GM18498 (cell line): ENCODE measurements around the gene HOXD11.

ENCODE experiments used
- ATAC-seq: cut with Tn5 transposase; IDR thresholded peaks from one replicate; pipeline ENCODE4 v1.9.1; 2021; ENCODE audit warnings: mild to moderate bottlenecking, moderate library complexity; ENCODE audit not compliant: unreplicated experiment

HOXD11 gene

GRCh38 chr2:176120364-176121189 is 13.5 kb downstream of the HOXD11 start:
- no peak for ATAC-seq

- ATAC-seq = no peak
Observed at GRCh38 chr2:176121190-176122051, 14.3 kb downstream of the HOXD11 start.

- no peak for ATAC-seq
Observed at GRCh38 chr2:176122052-176122682, 15.1 kb downstream of the HOXD11 start.

GRCh38 chr2:176122683-176123410 is 15.8 kb downstream of the HOXD11 start, which contains the start of gene HOXD9:
Gene HOXD9, plus strand, starts transcription at chr2:176122719. Its CDS starts 50 bp downstream, at chr2:176122769.
- no peak for ATAC-seq

- ATAC-seq = no peak
Observed at GRCh38 chr2:176123411-176124109, 16.5 kb downstream of the HOXD11 start.

GRCh38 chr2:176124110-176124946 is 17.2 kb downstream of the HOXD11 start:
- ATAC-seq = no peak

GRCh38 chr2:176124947-176125771 is 18.1 kb downstream of the HOXD11 start:
- ATAC-seq = no peak

GRCh38 chr2:176125772-176126054 is 18.6 kb downstream of the HOXD11 start:
- no peak for ATAC-seq

- no peak for ATAC-seq
Observed at GRCh38 chr2:176126929-176127773, 20.1 kb downstream of the HOXD11 start.

- ATAC-seq = no peak
Observed at GRCh38 chr2:176127774-176128072, 20.6 kb downstream of the HOXD11 start.

- ATAC-seq = no peak
Observed at GRCh38 chr2:176128172-176128981, 21.3 kb downstream of the HOXD11 start.

GRCh38 chr2:176128982-176129796 is 22.1 kb downstream of the HOXD11 start, which contains the start of gene HOXD8:
Gene HOXD8, plus strand, starts transcription at chr2:176129705. Its CDS starts 662 bp downstream, at chr2:176130367.
- ATAC-seq = no peak

GRCh38 chr2:176129813-176130146 is 22.7 kb downstream of the HOXD11 start:
- ATAC-seq = no peak

GRCh38 chr2:176130147-176130956 is 23.3 kb downstream of the HOXD11 start:
- ATAC-seq = no peak
